ENCODE data around the gene ELP4. TPM values are rescaled to one million over a fixed set of nuclear protein-coding genes. Genes with fewer than 3 reads are reported as not detected.

Gene ELP4
- total RNA-seq, 1 donor from 2014 or later, result 16.6 TPM

GRCh38 chr11:31763296-31763695, 253.7 kb downstream of the ELP4 start:
- Histone ChIP-seq H3K4me3 (no peak overlapping the region), H3K27me3 (no peaks in the 10 kb centered on the region), H3K9me3 (no peaks in the 10 kb centered on the region), H3K4me1 (no peaks in the 10 kb centered on the region), H3K36me3 (no peaks in the 10 kb centered on the region), H3K27ac (no peak overlapping the region)
- intact Hi-C loops (cut with DNase I), result no loop called here
- ATAC-seq (no peak), DNase-seq (no peak)
- TF ChIP-seq CTCF (IDR thresholded peaks at IDR 0.05), result no peak

GRCh38 chr11:31764261-31764660, 254.7 kb downstream of the ELP4 start:
- Histone ChIP-seq H3K27me3 (no peaks in the 10 kb centered on the region), H3K4me1 (no peaks in the 10 kb centered on the region), H3K27ac (no peak overlapping the region), H3K9me3 (no peaks in the 10 kb centered on the region), H3K4me3 (no peak overlapping the region), H3K36me3 (no peaks in the 10 kb centered on the region)
- ATAC-seq, result no peak
- intact Hi-C loops (cut with DNase I), result no loop called here
- no peak for TF ChIP-seq CTCF (IDR thresholded peaks at IDR 0.05)
- DNase-seq, result no peak

DNA sequence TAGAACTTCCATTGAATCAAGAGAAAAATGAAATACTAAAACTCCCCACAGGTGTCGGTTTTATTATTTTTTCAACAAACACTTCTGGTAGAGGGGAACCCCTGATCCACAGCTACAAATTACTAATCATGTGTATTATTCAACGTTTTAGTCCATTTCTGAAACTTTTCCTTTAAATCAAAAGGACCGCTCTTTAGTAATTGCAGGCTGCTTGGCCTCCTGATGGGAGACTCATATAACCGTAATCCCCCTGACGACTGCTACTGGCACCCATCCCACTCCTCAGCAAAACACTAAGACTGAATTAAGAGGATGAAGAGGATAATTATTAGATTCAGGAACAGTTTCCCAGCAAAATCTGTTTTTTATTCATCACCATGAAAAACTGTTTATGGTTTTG, 255.2 kb downstream of the ELP4 start:
- intact Hi-C loops (cut with DNase I), result no loop called here
- no peak for TF ChIP-seq CTCF (IDR thresholded peaks at IDR 0.05)
- ATAC-seq, result no peak

DNA sequence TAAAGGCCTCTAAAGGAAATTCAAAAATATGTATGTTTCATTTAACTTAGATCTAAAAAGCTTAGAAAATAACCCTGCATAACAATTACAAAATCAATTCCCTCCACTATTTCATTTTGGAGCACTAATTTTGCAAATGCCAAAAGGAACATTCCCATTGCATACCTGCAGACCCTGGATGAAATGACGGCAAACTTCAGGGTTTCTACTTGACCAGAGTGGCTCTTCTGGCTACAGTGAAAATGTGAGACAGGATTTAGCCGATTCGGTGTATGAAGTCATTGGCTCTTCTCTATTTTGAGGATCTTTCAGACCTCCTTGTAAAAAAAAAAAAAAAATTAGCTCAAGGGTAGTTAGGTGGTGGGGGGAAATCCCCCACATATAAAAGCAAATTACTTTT, 257.5 kb downstream of the ELP4 start:
- DNase-seq (no peak), ATAC-seq (no peak)
- Histone ChIP-seq H3K4me3 (no peak overlapping the region), H3K9me3 (no peaks in the 10 kb centered on the region), H3K36me3 (no peaks in the 10 kb centered on the region), H3K27ac (no peak overlapping the region), H3K4me1 (no peaks in the 10 kb centered on the region), H3K27me3 (no peaks in the 10 kb centered on the region)
- intact Hi-C loops (cut with DNase I), result no loop called here
- no peak for TF ChIP-seq CTCF (IDR thresholded peaks at IDR 0.05)

More for the DNA sequence above, 255.2 kb downstream of the ELP4 start:
- no peaks in the 10 kb centered on the region for H3K4me1 ChIP-seq
- no peak overlapping the region for H3K4me3 ChIP-seq
- no peak for DNase-seq
- no peaks in the 10 kb centered on the region for H3K36me3 ChIP-seq
- no peak overlapping the region for H3K27ac ChIP-seq
- no peaks in the 10 kb centered on the region for H3K9me3 ChIP-seq
- H3K27me3 ChIP-seq, result no peaks in the 10 kb centered on the region

GRCh38 chr11:31767685-31768084, 258.1 kb downstream of the ELP4 start:
- Histone ChIP-seq H3K36me3 (no peaks in the 10 kb centered on the region), H3K4me1 (no peaks in the 10 kb centered on the region), H3K9me3 (no peaks in the 10 kb centered on the region), H3K27me3 (no peaks in the 10 kb centered on the region), H3K27ac (no peak overlapping the region), H3K4me3 (no peak overlapping the region)
- ATAC-seq, result no peak
- TF ChIP-seq CTCF (IDR thresholded peaks at IDR 0.05), result no peak
- intact Hi-C loops (cut with DNase I), result no loop called here
- no peak for DNase-seq
